ENCODE measurements around the gene LCLAT1. TPM values are rescaled to one million over a fixed set of nuclear protein-coding genes. Genes with fewer than 3 reads are reported as not detected.

LCLAT1 gene
- total RNA-seq, 2 experiments from 2014 or later = 8.3 to 10.2 TPM

DNA sequence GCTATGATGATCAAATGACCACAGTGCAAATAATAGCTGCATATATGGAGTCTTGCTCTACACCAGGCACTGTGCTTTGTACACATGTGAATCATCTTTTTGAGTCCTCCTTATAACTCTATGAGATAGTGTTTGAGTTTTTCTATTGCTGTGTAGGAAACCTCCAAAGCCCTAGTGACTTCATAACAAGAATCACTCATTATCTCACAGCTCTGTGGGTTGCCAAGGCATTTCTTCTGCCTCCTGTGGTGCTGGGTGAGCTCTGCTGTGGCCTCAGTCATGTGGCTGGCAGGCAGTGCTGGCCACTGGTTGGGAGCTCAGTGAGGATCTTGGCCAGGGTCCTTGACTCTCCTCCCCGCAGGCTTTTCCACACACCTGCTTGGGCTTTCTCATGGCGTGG is 206.8 kb downstream of the LCLAT1 start:
- Mint-ChIP-seq H3K27me3 (no peaks in the 10 kb centered on the region), H3K4me1 (ENCODE audit: low read depth) (no peaks in the 10 kb centered on the region), H3K4me3 (no peak overlapping the region), H3K36me3 (ENCODE audit: low read depth) (no peaks in the 10 kb centered on the region), H3K9me3 (no peaks in the 10 kb centered on the region), H3K27ac (no peak overlapping the region)
- TF ChIP-seq, protein P1, sequence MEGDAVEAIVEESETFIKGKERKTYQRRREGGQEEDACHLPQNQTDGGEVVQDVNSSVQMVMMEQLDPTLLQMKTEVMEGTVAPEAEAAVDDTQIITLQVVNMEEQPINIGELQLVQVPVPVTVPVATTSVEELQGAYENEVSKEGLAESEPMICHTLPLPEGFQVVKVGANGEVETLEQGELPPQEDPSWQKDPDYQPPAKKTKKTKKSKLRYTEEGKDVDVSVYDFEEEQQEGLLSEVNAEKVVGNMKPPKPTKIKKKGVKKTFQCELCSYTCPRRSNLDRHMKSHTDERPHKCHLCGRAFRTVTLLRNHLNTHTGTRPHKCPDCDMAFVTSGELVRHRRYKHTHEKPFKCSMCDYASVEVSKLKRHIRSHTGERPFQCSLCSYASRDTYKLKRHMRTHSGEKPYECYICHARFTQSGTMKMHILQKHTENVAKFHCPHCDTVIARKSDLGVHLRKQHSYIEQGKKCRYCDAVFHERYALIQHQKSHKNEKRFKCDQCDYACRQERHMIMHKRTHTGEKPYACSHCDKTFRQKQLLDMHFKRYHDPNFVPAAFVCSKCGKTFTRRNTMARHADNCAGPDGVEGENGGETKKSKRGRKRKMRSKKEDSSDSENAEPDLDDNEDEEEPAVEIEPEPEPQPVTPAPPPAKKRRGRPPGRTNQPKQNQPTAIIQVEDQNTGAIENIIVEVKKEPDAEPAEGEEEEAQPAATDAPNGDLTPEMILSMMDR (IDR thresholded peaks at IDR 0.05) = no peak
- ChIA-PET POLR2A (interaction anchor here (1.0 kb wide), 1 partner anchor 386 kb away, joined by 3 read pairs; no protein-coding TSS in a partner anchor), CTCF (no interaction called here)
- H3K4me1 ChIP-seq (ENCODE audit: insufficient read depth, low read length) = no peaks in the 10 kb centered on the region
- H3K27me3 ChIP-seq (ENCODE audit: control insufficient read depth in 1 of 2, insufficient read depth in 2 of 2, low read length in 2 of 2) = no peaks in the 10 kb centered on the region
- intact Hi-C loops (cut with DNase I, micrococcal nuclease) = no loop called here
- no peaks in the 10 kb centered on the region for H3K9me3 ChIP-seq (ENCODE audit: control insufficient read depth in 1 of 2, insufficient read depth in 1 of 2, low read length in 2 of 2)
- H3K27ac ChIP-seq (ENCODE audit: low read depth in 1 of 2, low read length in 2 of 2) = no peak overlapping the region
- ATAC-seq (ENCODE audit: poor library complexity) (no peak), DNase-seq (no peak)
- no peaks in the 10 kb centered on the region for H3K36me3 ChIP-seq (ENCODE audit: insufficient read depth, low read length)
- H3K4me3 ChIP-seq (ENCODE audit: low read length) = no peak overlapping the region

DNA sequence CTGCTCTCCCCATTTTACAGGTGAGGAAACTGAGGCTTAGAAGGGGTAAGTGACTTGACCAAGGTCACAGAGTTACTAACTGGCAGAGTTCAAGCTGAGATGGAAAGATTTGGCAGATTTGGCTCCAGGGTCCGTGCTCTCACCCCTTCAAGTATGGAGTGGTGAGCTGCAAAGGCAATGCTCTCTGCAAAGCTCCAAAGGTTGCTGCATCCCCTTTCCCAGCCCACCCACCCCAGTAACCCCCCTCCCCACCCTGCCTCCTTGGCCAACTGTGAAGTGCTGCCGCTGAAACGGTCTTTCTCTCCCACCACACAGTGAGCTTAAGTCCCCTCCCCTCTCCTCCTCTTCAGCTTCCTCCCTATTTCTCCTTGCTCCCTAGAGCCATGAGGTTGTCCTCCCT is 207.4 kb downstream of the LCLAT1 start:
- Histone ChIP-seq H3K4me1 (ENCODE audit: insufficient read depth, low read length) (no peaks in the 10 kb centered on the region), H3K9me3 (ENCODE audit: control insufficient read depth in 1 of 2, insufficient read depth in 1 of 2, low read length in 2 of 2) (no peaks in the 10 kb centered on the region), H3K27me3 (ENCODE audit: control insufficient read depth in 1 of 2, insufficient read depth in 2 of 2, low read length in 2 of 2) (peaks cover 0 to 2% of the 10 kb centered on the region in 2 experiments), H3K27ac (ENCODE audit: low read depth in 1 of 2, low read length in 2 of 2) (no peak overlapping the region), H3K36me3 (ENCODE audit: insufficient read depth, low read length) (no peaks in the 10 kb centered on the region), H3K4me3 (ENCODE audit: low read length) (no peak overlapping the region)
- ATAC-seq (ENCODE audit: poor library complexity) (no peak), DNase-seq (no peak)
- H3K27me3 Mint-ChIP-seq = no peaks in the 10 kb centered on the region
- H3K27ac Mint-ChIP-seq = no peak overlapping the region
- intact Hi-C loops (cut with DNase I, micrococcal nuclease) = no loop called here
- no peaks in the 10 kb centered on the region for H3K4me1 Mint-ChIP-seq (ENCODE audit: low read depth)
- POLR2A ChIA-PET = interaction anchor here (1.0 kb wide), 1 partner anchor 387 kb away, joined by 3 read pairs; no protein-coding TSS in a partner anchor
- CTCF ChIA-PET = no interaction called here
- H3K9me3 Mint-ChIP-seq = no peaks in the 10 kb centered on the region
- TF ChIP-seq, protein P1 (IDR thresholded peaks at IDR 0.05) = no peak
- no peaks in the 10 kb centered on the region for H3K36me3 Mint-ChIP-seq (ENCODE audit: low read depth)
- no peak overlapping the region for H3K4me3 Mint-ChIP-seq

DNA sequence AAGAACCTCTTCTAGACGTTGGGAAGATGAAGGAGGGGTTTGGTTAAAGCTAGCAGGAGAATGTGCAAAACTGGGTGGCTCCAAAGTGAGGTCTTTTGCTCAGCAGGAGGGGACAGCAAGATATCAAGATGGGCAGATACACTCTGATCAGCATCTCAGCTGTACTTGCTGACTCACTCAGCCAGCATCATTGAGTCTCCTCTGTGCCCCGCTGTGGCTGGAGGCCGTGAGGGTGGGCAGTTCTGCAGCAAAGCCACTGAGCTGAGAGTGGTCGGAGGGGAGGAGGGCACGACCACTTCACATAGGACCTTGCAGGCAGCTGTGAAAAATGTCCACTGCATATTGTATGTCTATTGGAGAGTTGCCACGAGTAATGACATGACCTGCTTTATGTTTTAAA is 208.2 kb downstream of the LCLAT1 start:
- H3K27ac ChIP-seq (ENCODE audit: low read depth in 1 of 2, low read length in 2 of 2) = no peak overlapping the region
- H3K4me1 Mint-ChIP-seq (ENCODE audit: low read depth) = no peaks in the 10 kb centered on the region
- no peak overlapping the region for H3K4me3 Mint-ChIP-seq
- H3K36me3 Mint-ChIP-seq (ENCODE audit: low read depth) = no peaks in the 10 kb centered on the region
- no peaks in the 10 kb centered on the region for H3K36me3 ChIP-seq (ENCODE audit: insufficient read depth, low read length)
- TF ChIP-seq, protein P1 (IDR thresholded peaks at IDR 0.05) = no peak
- DNase-seq (no peak), ATAC-seq (ENCODE audit: poor library complexity) (no peak)
- no peaks in the 10 kb centered on the region for H3K4me1 ChIP-seq (ENCODE audit: insufficient read depth, low read length)
- CTCF ChIA-PET = no interaction called here
- H3K9me3 ChIP-seq (ENCODE audit: control insufficient read depth in 1 of 2, insufficient read depth in 1 of 2, low read length in 2 of 2) = no peaks in the 10 kb centered on the region
- no peak overlapping the region for H3K4me3 ChIP-seq (ENCODE audit: low read length)
- no peaks in the 10 kb centered on the region for H3K27me3 Mint-ChIP-seq
- intact Hi-C loops (cut with DNase I, micrococcal nuclease) = no loop called here
- H3K27me3 ChIP-seq (ENCODE audit: control insufficient read depth in 1 of 2, insufficient read depth in 2 of 2, low read length in 2 of 2) = peaks cover 0 to 2% of the 10 kb centered on the region in 2 experiments
- POLR2A ChIA-PET = no interaction called here
- H3K27ac Mint-ChIP-seq = no peak overlapping the region
- no peaks in the 10 kb centered on the region for H3K9me3 Mint-ChIP-seq

Measured in CD4-positive, alpha-beta T cell (primary cell).